Activated naive CD4-positive, alpha-beta T cell treated with anti-CD3 and anti-CD28 coated beads for 36 hours (primary cell): ENCODE results near the gene MTHFD1L. TPM values are rescaled to one million over a fixed set of nuclear protein-coding genes. Genes with fewer than 3 reads are reported as not detected.

ENCODE experiments used
- CTCF ChIA-PET: fragments of 350-600 bp; sonication (Branson Sonifier 250); formaldehyde crosslinking; loops from one replicate; lab custom pipeline; 2021; ENCODE audit warnings: antibody characterized with exemption; lab: Charles Lee
- DNase-seq: peaks from one replicate; pipeline ENCODE4 v3.0.0-alpha.2; 2020
- H3K27ac Mint-ChIP-seq: one replicate; pipeline ENCODE4 v1.8.0; 2021; ENCODE audit warnings: mild to moderate bottlenecking, mixed read lengths
- H3K27me3 Mint-ChIP-seq: one replicate; pipeline ENCODE4 v1.8.0; 2021; ENCODE audit warnings: low read depth, mixed read lengths
- H3K36me3 Mint-ChIP-seq: one replicate; pipeline ENCODE4 v1.8.0; 2021; ENCODE audit warnings: low read depth, mixed read lengths
- H3K4me1 Mint-ChIP-seq: one replicate; pipeline ENCODE4 v1.8.0; 2021; ENCODE audit warnings: low read depth, mixed read lengths
- H3K4me3 Mint-ChIP-seq: one replicate; pipeline ENCODE4 v1.8.0; 2021; ENCODE audit warnings: mild to moderate bottlenecking, moderate library complexity, mixed read lengths
- H3K9me3 Mint-ChIP-seq: one replicate; pipeline ENCODE4 v1.8.0; 2021; ENCODE audit warnings: mixed read lengths
- intact Hi-C: fragments of 100-400 bp; cut with micrococcal nuclease; formaldehyde crosslinking; loops from one replicate; pipeline ENCODE4 v1.15.1; 2023
- total RNA-seq, 2 experiments: library from RNA; stranded (reverse); gene quantifications; one replicate each; pipeline ENCODE4 v1.2.3, GENCODE V29; 2021

MTHFD1L gene
- total RNA-seq, 2 experiments from 2014 or later, result 181 to 194 TPM

DNA sequence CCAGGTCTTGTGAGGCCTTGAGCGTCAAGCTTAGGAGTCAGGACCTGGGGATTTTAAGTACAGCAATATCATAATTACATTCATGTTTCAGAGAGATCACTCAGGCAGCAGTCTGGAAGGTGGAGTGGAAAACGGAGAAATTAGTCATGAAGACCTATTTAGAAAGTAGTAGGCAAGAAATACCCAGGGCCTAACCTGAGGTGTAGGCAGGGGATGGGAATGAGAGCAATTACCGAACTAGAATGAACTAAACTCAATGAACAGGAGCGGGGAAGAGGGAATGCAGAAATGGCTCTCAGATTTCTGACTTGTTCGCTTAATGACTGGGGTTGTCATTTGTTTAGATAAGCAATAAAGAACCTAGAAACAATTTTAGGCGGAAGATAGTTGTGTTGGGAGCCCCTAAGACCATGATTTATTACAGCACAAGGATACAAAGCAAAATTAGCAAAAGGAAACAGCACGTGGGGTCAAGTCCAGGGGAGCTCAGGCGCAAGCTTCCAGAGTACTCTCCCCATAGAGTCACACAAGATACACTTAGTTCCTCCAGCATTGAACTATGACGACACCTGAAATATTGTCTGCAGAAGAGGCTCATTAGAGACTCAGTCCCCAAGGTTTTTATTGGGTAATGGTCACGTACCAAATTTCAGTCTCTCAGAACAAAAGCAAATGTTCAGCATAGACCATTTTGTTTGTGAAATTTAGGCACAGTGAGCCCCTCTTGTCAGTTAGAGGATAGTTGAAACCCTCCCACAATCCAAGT lies 195.4 kb downstream of the MTHFD1L start:
- no peaks in the 10 kb centered on the region for H3K4me1 Mint-ChIP-seq
- no peaks in the 10 kb centered on the region for H3K27me3 Mint-ChIP-seq
- no peaks in the 10 kb centered on the region for H3K9me3 Mint-ChIP-seq
- intact Hi-C loops, result no loop called here
- DNase-seq, result no peak
- CTCF ChIA-PET, result interaction anchor here (0.8 kb wide), 1 partner anchor 282 kb away, joined by 3 read pairs; no protein-coding TSS in a partner anchor
- H3K4me3 Mint-ChIP-seq, result no peak overlapping the region
- H3K36me3 Mint-ChIP-seq, result peaks cover 36% of the 10 kb centered on the region
- no peak overlapping the region for H3K27ac Mint-ChIP-seq

DNA sequence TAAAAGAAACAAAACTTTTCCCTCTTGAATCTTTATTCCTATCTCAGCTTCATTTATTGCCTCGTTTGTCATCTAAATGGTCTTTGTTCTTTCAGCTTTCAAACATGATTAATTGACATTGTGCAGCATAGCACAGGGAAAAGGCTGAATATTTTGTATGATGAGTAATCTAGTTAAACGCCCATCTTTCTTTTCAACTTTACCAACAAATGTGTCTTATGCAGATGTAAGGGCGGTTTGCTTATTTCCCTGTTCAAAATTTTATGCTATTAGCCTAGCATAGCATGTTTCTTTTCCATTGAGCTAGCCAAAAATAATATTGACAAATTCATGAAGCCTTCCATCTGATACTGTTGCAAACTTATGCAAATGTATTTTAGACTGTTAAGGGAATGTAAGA lies 197.8 kb downstream of the MTHFD1L start:
- Mint-ChIP-seq H3K27ac (no peak overlapping the region), H3K9me3 (no peaks in the 10 kb centered on the region), H3K4me3 (no peak overlapping the region), H3K36me3 (peaks cover 34% of the 10 kb centered on the region), H3K4me1 (no peaks in the 10 kb centered on the region), H3K27me3 (no peaks in the 10 kb centered on the region)
- CTCF ChIA-PET, result no interaction called here
- intact Hi-C loops, result no loop called here
- DNase-seq, result no peak

DNA sequence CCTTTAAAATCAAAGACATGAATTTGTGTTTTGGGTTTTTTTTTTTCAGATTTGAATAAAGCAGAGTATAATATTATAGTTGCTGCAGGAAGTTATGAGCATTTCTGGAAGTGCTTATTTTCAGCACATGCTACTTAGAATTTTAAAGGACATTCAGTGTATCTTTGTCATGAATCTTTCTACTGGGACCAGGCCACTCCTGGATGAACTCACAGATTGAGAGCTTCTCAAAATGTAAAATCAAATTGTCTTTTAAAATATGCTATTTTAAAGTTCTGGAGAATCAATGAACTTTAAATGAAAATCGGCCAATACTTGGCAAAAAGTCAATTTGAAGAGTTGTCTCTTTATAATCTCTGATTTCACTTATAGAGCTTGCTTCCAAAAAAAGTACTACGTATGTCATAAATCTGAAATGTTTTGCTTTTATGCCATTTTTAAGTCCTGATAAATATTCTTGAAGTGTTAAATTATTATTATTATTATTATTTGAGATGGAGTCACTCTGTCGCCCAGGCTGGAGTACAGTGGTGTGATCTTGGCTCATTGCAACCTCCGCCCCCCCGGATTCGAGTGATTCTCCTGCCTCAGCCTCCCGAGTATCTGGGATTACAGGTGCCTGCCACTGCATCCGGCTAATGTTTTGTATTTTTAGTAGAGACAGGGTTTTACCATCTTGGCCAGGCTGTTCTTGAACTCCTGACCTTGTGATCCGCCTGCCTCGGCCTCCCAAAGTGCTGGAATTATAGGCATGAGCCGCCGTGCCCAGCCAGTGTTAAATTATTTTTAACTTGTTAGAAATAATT lies 198.5 kb downstream of the MTHFD1L start:
- Mint-ChIP-seq H3K4me1 (no peaks in the 10 kb centered on the region), H3K27ac (no peak overlapping the region), H3K9me3 (no peaks in the 10 kb centered on the region), H3K4me3 (no peak overlapping the region), H3K36me3 (peaks cover 38% of the 10 kb centered on the region), H3K27me3 (no peaks in the 10 kb centered on the region)
- DNase-seq, result no peak
- intact Hi-C loops, result no loop called here
- CTCF ChIA-PET, result interaction anchor here (0.5 kb wide), 1 partner anchor 55 kb away, joined by 3 read pairs; no protein-coding TSS in a partner anchor

DNA sequence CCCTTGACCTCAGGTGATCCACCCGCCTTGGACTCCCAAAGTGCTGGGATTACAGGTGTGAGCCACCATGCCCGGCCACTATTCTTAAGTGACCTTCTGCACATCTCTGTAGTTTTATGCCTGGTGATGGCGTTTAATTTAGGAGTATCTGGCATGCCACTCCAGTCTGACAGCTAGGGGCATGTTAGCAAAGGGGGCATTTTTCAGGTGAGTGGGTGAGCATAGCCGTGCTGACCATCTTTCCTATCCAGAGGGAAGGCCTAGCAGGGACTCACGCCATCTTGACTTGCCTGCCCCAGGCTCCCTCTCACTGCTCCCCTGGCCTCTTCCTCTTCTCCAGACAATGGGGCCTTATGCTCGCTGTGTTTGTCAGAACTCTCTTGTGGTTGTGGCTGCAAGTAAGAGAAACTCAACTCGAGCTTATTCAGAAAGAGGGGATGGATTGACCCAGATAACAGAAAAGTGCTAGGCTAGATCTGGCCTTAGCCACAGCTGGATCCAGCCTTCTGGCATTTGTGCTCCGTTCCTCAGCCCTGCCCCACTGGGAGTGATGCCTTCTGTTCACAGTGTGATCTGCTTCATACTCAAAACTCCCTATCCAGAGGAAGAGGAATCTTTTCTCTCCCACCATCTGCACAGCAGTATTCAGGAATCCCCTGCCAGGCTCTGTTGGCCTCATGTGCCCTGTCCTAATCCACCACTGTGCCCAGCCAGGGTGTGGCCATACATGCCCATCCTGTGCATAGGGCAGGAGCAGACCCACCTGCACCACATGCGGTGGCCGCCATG lies 199.7 kb downstream of the MTHFD1L start:
- H3K9me3 Mint-ChIP-seq, result no peaks in the 10 kb centered on the region
- H3K4me1 Mint-ChIP-seq, result no peaks in the 10 kb centered on the region
- CTCF ChIA-PET, result no interaction called here
- DNase-seq, result no peak
- H3K4me3 Mint-ChIP-seq, result no peak overlapping the region
- intact Hi-C loops, result no loop called here
- H3K27me3 Mint-ChIP-seq, result no peaks in the 10 kb centered on the region
- no peak overlapping the region for H3K27ac Mint-ChIP-seq
- peaks cover 48% of the 10 kb centered on the region for H3K36me3 Mint-ChIP-seq

DNA sequence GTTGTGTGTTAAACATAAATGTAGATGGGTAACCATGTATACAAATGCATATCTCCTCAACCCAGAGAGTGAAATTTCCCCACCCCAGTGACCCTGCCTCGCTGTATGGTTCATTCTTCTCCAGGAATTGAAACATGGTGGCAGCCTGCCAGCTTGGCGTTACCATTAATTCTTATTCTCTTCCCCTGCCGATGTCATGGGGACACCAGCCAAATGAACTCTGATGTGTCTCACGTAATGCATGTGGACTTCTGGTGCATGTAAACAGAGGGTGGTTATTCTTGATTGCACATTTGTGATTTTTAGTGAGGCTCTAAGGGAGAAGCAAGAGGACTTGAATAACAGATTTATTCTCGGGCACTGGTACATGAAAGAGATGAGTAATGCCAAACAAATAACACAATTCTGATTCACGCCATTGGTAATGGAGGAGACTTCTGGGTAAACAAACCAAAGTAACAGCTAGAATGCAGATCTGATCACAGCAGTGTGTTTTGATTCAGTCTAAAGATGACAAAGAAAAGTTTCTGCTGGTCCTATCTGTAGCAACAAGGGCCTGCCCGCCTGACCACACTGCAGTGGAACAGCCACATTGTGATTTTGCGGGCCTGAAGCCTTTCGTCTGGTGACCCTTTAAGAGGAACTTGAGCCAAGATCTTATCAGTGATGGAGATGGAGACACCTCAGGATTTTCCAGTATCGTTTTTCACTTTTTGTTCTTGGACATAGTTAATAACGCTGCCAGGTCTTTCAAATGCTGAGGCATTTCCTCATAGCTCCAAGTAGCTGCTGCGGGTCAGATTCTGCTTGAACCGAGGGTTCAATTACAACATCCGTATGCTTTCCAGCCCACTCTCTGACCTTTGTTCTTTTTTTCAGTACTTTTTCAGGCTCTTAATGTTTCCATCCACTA lies 202.4 kb downstream of the MTHFD1L start:
- DNase-seq, result no peak
- Mint-ChIP-seq H3K36me3 (peaks cover 52% of the 10 kb centered on the region), H3K27ac (no peak overlapping the region), H3K4me3 (no peak overlapping the region), H3K9me3 (peaks cover 7% of the 10 kb centered on the region), H3K4me1 (no peaks in the 10 kb centered on the region), H3K27me3 (no peaks in the 10 kb centered on the region)
- CTCF ChIA-PET, result no interaction called here
- intact Hi-C loops, result no loop called here

DNA sequence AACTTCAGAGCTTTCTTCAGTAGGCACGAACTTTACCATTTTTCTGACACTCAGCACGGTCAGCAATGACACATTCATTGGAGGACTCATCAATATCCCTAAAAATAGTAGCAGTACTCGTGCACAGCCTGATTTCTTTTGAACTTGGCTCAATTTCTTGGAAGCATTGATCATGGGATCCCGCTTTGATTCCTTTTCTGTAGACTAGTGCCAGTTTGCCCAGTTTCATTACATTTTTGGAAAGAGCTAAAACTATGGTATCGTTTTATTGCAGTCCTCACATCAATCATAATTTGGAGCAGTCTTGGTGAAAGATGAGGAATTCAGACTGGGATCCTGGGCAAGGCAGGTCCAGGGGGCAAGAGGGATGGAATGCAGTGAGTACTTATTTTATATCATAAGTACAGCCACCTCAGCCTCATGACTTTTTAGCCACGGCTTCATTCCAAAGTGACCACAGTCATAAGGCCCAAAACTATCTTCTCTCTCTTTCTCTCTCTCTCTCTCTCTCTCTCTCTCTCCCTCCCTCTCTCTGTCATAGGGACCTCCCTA lies 203.3 kb downstream of the MTHFD1L start:
- Mint-ChIP-seq H3K9me3 (peaks cover 11% of the 10 kb centered on the region), H3K27ac (no peak overlapping the region), H3K4me1 (no peaks in the 10 kb centered on the region), H3K4me3 (no peak overlapping the region), H3K27me3 (no peaks in the 10 kb centered on the region), H3K36me3 (peaks cover 55% of the 10 kb centered on the region)
- CTCF ChIA-PET, result interaction anchor here (0.6 to 0.7 kb wide), 2 partner anchors 118 to 126 kb away, joined by 3 to 5 read pairs; no protein-coding TSS in a partner anchor
- DNase-seq, result no peak
- intact Hi-C loops, result no loop called here

DNA sequence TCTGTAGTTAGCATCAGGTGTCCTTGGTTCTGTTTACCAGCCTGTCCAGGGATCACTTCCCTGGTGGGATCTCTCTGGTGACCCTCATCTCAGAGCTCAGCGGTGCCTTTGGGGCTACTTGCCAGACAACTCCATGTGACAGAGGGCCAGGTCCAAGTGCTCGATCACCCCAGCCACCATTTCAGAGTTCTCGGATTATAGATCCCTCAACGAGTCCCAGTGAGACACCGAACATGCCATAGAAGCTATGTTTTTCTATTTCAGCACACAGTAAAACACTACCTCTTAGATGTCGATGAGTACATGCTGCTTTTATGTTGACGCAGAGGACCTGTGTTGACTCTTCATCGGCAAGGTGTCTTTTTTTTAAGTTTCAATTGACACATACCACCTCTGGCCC lies 204.1 kb downstream of the MTHFD1L start:
- no peak overlapping the region for H3K4me3 Mint-ChIP-seq
- no peaks in the 10 kb centered on the region for H3K27me3 Mint-ChIP-seq
- no peak overlapping the region for H3K27ac Mint-ChIP-seq
- peaks cover 62% of the 10 kb centered on the region for H3K36me3 Mint-ChIP-seq
- H3K9me3 Mint-ChIP-seq, result peaks cover 11% of the 10 kb centered on the region
- no peak for DNase-seq
- intact Hi-C loops, result no loop called here
- no peaks in the 10 kb centered on the region for H3K4me1 Mint-ChIP-seq
- CTCF ChIA-PET, result interaction anchor here (0.6 to 0.7 kb wide), 2 partner anchors 117 to 125 kb away, joined by 3 to 5 read pairs; no protein-coding TSS in a partner anchor

DNA sequence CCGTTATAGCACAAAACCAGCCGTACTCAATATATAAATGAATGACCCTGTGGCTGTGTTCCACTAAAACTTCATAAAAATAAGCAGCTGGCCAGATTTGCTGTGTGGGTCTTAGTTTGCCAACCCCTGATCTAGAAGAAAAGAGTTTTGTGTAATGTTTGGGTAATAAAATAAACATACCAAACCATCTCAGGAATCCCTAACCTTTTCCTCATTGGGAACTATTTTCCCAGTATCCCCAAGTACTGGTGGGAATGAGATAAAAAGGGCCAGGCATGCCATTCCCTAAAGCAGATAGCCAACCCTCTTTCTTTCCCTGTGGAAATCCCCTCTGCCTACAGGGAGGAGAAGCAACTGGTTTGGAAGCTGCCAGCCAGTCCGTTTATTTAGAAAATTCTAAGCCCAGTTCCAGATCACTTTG lies 205.1 kb downstream of the MTHFD1L start:
- H3K4me3 Mint-ChIP-seq, result no peak overlapping the region
- intact Hi-C loops, result no loop called here
- CTCF ChIA-PET, result no interaction called here
- no peaks in the 10 kb centered on the region for H3K4me1 Mint-ChIP-seq
- peaks cover 11% of the 10 kb centered on the region for H3K9me3 Mint-ChIP-seq
- H3K27ac Mint-ChIP-seq, result no peak overlapping the region
- peaks cover 63% of the 10 kb centered on the region for H3K36me3 Mint-ChIP-seq
- no peak for DNase-seq
- H3K27me3 Mint-ChIP-seq, result no peaks in the 10 kb centered on the region

DNA sequence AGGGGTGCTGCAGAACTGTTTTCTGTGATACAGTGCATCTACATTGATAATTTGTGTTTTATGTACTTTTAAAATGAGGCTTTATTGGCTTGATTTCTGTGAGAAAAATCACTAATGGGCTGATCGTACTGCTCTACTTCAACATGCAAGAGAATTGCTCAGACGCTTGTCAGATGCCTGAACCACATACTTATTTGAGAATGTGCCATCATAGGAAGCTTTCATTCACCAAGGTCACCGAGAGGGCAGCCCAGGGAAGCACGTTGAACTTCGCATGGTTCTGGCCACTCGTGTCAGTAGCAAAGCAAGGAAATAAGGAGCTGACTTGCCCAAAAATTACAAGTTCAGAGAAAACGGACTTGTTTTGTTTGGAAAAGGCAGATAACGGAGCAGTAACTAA lies 205.8 kb downstream of the MTHFD1L start:
- no peak overlapping the region for H3K27ac Mint-ChIP-seq
- peaks cover 11% of the 10 kb centered on the region for H3K9me3 Mint-ChIP-seq
- no peak overlapping the region for H3K4me3 Mint-ChIP-seq
- no peaks in the 10 kb centered on the region for H3K4me1 Mint-ChIP-seq
- DNase-seq, result no peak
- CTCF ChIA-PET, result no interaction called here
- peaks cover 65% of the 10 kb centered on the region for H3K36me3 Mint-ChIP-seq
- intact Hi-C loops, result no loop called here
- no peaks in the 10 kb centered on the region for H3K27me3 Mint-ChIP-seq

DNA sequence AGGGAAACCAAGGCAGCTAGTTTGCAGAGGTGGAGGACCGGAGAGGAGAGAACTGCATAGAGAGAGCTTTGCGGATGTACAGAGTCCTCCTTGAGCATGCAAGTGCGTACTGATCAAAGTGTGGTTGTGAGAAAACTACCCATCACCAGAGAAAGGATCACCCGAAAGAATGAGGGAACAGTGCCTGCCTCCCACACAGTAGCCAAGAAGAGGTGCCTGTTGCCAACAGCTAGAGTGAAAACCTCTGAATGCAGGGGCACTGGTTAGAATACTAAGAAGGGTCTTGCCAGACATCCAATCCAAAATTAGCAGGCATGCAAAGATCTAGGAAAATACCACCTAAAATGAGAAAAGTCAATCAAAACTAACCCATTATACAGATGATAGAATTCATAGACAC lies 207.6 kb downstream of the MTHFD1L start:
- Mint-ChIP-seq H3K4me3 (no peak overlapping the region), H3K27me3 (no peaks in the 10 kb centered on the region), H3K36me3 (peaks cover 64% of the 10 kb centered on the region), H3K9me3 (peaks cover 12% of the 10 kb centered on the region), H3K4me1 (no peaks in the 10 kb centered on the region), H3K27ac (no peak overlapping the region)
- intact Hi-C loops, result no loop called here
- no peak for DNase-seq
- CTCF ChIA-PET, result no interaction called here

DNA sequence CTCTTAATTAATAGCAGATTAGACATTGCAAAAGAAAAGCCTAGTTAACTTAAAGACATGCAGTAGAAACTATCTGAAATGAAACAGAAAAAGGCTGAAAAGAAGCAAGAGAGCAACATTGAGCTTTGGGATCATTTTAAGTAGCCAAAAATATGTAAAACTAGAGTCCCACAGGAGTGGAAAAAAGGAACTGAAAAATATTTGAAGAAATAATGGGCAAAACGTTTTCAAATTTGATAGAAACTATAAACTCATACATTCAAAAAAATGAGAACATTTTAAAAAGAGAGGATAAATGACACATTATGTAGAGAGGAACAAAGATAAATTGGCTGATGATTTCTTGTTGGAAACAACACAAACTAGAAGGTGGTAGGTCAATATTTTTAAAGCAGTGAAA lies 208.2 kb downstream of the MTHFD1L start:
- Mint-ChIP-seq H3K4me3 (no peak overlapping the region), H3K36me3 (peaks cover 62% of the 10 kb centered on the region), H3K27me3 (no peaks in the 10 kb centered on the region), H3K27ac (no peak overlapping the region), H3K4me1 (no peaks in the 10 kb centered on the region), H3K9me3 (peaks cover 12% of the 10 kb centered on the region)
- DNase-seq, result no peak
- intact Hi-C loops, result no loop called here
- CTCF ChIA-PET, result interaction anchor here (0.6 to 0.9 kb wide), 2 partner anchors 47 to 250 kb away, joined by 5 read pairs; no protein-coding TSS in a partner anchor
